Esophagus squamous epithelium (tissue), 4 donors: ENCODE data around the gene ZNF431.

Source experiments
- CTCF ChIP-seq, 6 experiments: fragments of 450-650 bp in 4 of 6; fragments of 200-600 bp in 2 of 6; sonication (generic) in 2 of 6; IDR thresholded peaks; one replicate each; pipeline ENCODE4 v1.5.1; 2016 to 2019; ENCODE audit warnings: antibody characterized with exemption in 6 of 6, mild to moderate bottlenecking in 4 of 6, moderate library complexity in 4 of 6
- POLR2A ChIP-seq, 4 donors: fragments of 450-650 bp; IDR thresholded peaks; one replicate each; pipeline ENCODE4 v1.6.1; 2017; ENCODE audit warnings: antibody characterized with exemption in 4 of 4, mild to moderate bottlenecking in 4 of 4, moderate library complexity in 3 of 4

GRCh38 chr19:21115430-21115829 lies 26.4 kb upstream of the ZNF431 start:
- no peak for TF ChIP-seq CTCF (IDR thresholded peaks at IDR 0.05)
- TF ChIP-seq POLR2A (IDR thresholded peaks at IDR 0.05) = no peak
